Neutrophil (primary cell): Measurements from ENCODE around the gene NOS3.

Experiments used
- H3K27ac ChIP-seq: fragments of 200-600 bp; sonication (generic); 2 replicates; pipeline ENCODE4 v1.5.1; 2016; ENCODE audit warnings: mild to moderate bottlenecking, moderate library complexity
- H3K27me3 ChIP-seq: fragments of 200-600 bp; sonication (generic); 2 replicates; pipeline ENCODE4 v1.6.0; 2016; ENCODE audit warnings: mild to moderate bottlenecking
- H3K36me3 ChIP-seq: fragments of 200-600 bp; sonication (generic); 2 replicates; pipeline ENCODE4 v1.5.1; 2017
- H3K4me1 ChIP-seq, 2 experiments: fragments of 200-600 bp in 1 of 2; sonication (generic) in 1 of 2; 1 replicate in 1 of 2; 2 replicates in 1 of 2; pipeline versions ENCODE4 v1.5.1 to v1.6.1; 2013 to 2016; ENCODE audit warnings: low read depth in 1 of 2, low read length in 1 of 2, mild to moderate bottlenecking in 1 of 2, moderate library complexity in 1 of 2; ENCODE audit not compliant: control insufficient read depth in 1 of 2, insufficient read depth in 1 of 2
- H3K4me3 ChIP-seq, 2 experiments: fragments of 200-600 bp in 1 of 2; sonication (generic) in 1 of 2; 1 replicate in 1 of 2; 2 replicates in 1 of 2; pipeline ENCODE4 v1.5.1; 2013 to 2016; ENCODE audit warnings: low read depth in 1 of 2, low read length in 1 of 2, mild to moderate bottlenecking in 1 of 2, moderate library complexity in 1 of 2
- H3K9me3 ChIP-seq: fragments of 200-600 bp; sonication (generic); 2 replicates; pipeline ENCODE4 v1.5.1; 2016
- CTCF ChIP-seq: fragments of 200-600 bp; sonication (generic); IDR thresholded peaks from 2 replicates; pipeline ENCODE4 v1.5.1; 2016; ENCODE audit warnings: antibody characterized with exemption

Gene NOS3

GRCh38 chr7:150951181-150951520 lies 39.7 kb upstream of the NOS3 start:
- Histone ChIP-seq H3K27ac (no peak overlapping the region), H3K36me3 (no peaks in the 10 kb centered on the region), H3K4me1 (no peaks in the 10 kb centered on the region), H3K9me3 (no peaks in the 10 kb centered on the region), H3K27me3 (peaks cover 56% of the 10 kb centered on the region), H3K4me3 (no peak overlapping the region)
- TF ChIP-seq CTCF, result no peak

- Histone ChIP-seq H3K27ac (no peak overlapping the region), H3K4me1 (no peaks in the 10 kb centered on the region), H3K4me3 (no peak overlapping the region), H3K9me3 (no peaks in the 10 kb centered on the region), H3K36me3 (no peaks in the 10 kb centered on the region), H3K27me3 (peaks cover 56% of the 10 kb centered on the region)
- no peak for TF ChIP-seq CTCF
Observed at GRCh38 chr7:150951521-150951920, 39.3 kb upstream of the NOS3 start.

GRCh38 chr7:150952331-150953050 lies 38.3 kb upstream of the NOS3 start:
- peaks cover 56% of the 10 kb centered on the region for H3K27me3 ChIP-seq
- TF ChIP-seq CTCF, result no peak

GRCh38 chr7:150953061-150953997 lies 37.5 kb upstream of the NOS3 start:
- Histone ChIP-seq H3K9me3 (no peaks in the 10 kb centered on the region), H3K4me1 (no peaks in the 10 kb centered on the region), H3K36me3 (no peaks in the 10 kb centered on the region), H3K27ac (no peak overlapping the region), H3K4me3 (no peak overlapping the region), H3K27me3 (peaks cover 56% of the 10 kb centered on the region)
- no peak for TF ChIP-seq CTCF

More at GRCh38 chr7:150952331-150953050, 38.3 kb upstream of the NOS3 start:
- Histone ChIP-seq H3K27ac (no peak overlapping the region), H3K9me3 (no peaks in the 10 kb centered on the region), H3K36me3 (no peaks in the 10 kb centered on the region), H3K4me1 (no peaks in the 10 kb centered on the region), H3K4me3 (no peak overlapping the region)

GRCh38 chr7:150954201-150954985 lies 36.4 kb upstream of the NOS3 start:
- H3K4me3 ChIP-seq, result no peak overlapping the region
- no peaks in the 10 kb centered on the region for H3K36me3 ChIP-seq
- peaks cover 58% of the 10 kb centered on the region for H3K27me3 ChIP-seq
- H3K27ac ChIP-seq, result no peak overlapping the region
- no peaks in the 10 kb centered on the region for H3K9me3 ChIP-seq
- no peaks in the 10 kb centered on the region for H3K4me1 ChIP-seq
- TF ChIP-seq CTCF, result no peak
